GM04504 (cell line): Measurements from ENCODE around the gene RAB42.
"Not testable (repeated sequence)": the region's sequence is repeated elsewhere in the genome, so short reads cannot be mapped to it uniquely, and the experiment has no call there.

Source experiments
- DNase-seq: peaks from one replicate; pipeline ENCODE4 v3.0.0-alpha.2; 2012; ENCODE audit warnings: low read depth

RAB42 gene

GRCh38 chr1:28586585-28587391, 5.3 kb upstream of the RAB42 start:
- DNase-seq: not testable (repeated sequence)

- no peak for DNase-seq
Observed at GRCh38 chr1:28592321-28593071, 431 bp downstream of the RAB42 start.

- not testable (repeated sequence) for DNase-seq
Observed at GRCh38 chr1:28593988-28594356, 1.9 kb downstream of the RAB42 start.

GRCh38 chr1:28594686-28595411, 2.8 kb downstream of the RAB42 start:
- DNase-seq: not testable (repeated sequence)

GRCh38 chr1:28595412-28596191, 3.5 kb downstream of the RAB42 start:
- DNase-seq: no peak

- not testable (repeated sequence) for DNase-seq
Observed at GRCh38 chr1:28596276-28596675, 4.2 kb downstream of the RAB42 start.

GRCh38 chr1:28601696-28602095, 9.6 kb downstream of the RAB42 start:
- DNase-seq: peak; percentile 72

GRCh38 chr1:28602536-28603439, 10.7 kb downstream of the RAB42 start:
- peak; percentile 55 for DNase-seq

GRCh38 chr1:28604411-28604810, 12.3 kb downstream of the RAB42 start:
- no peak for DNase-seq

GRCh38 chr1:28604962-28605361, 12.9 kb downstream of the RAB42 start:
- DNase-seq: no peak

GRCh38 chr1:28606771-28607170, 14.7 kb downstream of the RAB42 start:
- DNase-seq: no peak

- no peak for DNase-seq
Observed at GRCh38 chr1:28613175-28613574, 21.1 kb downstream of the RAB42 start.

GRCh38 chr1:28631713-28632112, 39.6 kb downstream of the RAB42 start:
- no peak for DNase-seq

- DNase-seq: no peak
Observed at GRCh38 chr1:28632560-28632959, 40.5 kb downstream of the RAB42 start.

GRCh38 chr1:28640766-28641165, 48.7 kb downstream of the RAB42 start:
- DNase-seq: no peak

- no peak for DNase-seq
Observed at GRCh38 chr1:28642056-28642846, 50.2 kb downstream of the RAB42 start.

- DNase-seq: peak; percentile 90
Observed at GRCh38 chr1:28642847-28643635, 51.0 kb downstream of the RAB42 start, which contains the start of gene TAF12. TAF12 (minus strand) TSS chr1:28643067; CDS start chr1:28622081, 20,986 bp downstream.

GRCh38 chr1:28644494-28644893, 52.4 kb downstream of the RAB42 start:
- no peak for DNase-seq
